HepG2 (cell line): ENCODE data around the gene STYX. TPM values are rescaled to one million over a fixed set of nuclear protein-coding genes. Genes with fewer than 3 reads are reported as not detected.
A peak's percentile ranks its signal among the peaks of the same experiment; 100 is the strongest.

Source experiments
- CREM ChIP-seq, 2 experiments: sonication (generic) in 1 of 2; formaldehyde crosslinking in 1 of 2; IDR thresholded peaks; 2 replicates each; pipeline versions ENCODE4 v1.4.0 to v1.6.1; 2016 to 2020; ENCODE audit warnings: antibody characterized with exemption in 1 of 2, mild to moderate bottlenecking in 1 of 2, missing genetic modification reagents in 1 of 2
- ELF1 ChIP-seq: sonication (generic); formaldehyde crosslinking; IDR thresholded peaks from 2 replicates; pipeline ENCODE4 v1.4.0; 2020; ENCODE audit warnings: missing genetic modification reagents
- ELF3 ChIP-seq: IDR thresholded peaks from 2 replicates; pipeline ENCODE4 v1.6.1; 2016; ENCODE audit warnings: missing genetic modification reagents, missing compliant biosample characterization
- MIER2 ChIP-seq: IDR thresholded peaks from 2 replicates; pipeline ENCODE4 v1.6.1; 2016; ENCODE audit warnings: missing biosample characterization, missing genetic modification reagents
- MTF1 ChIP-seq: sonication (generic); formaldehyde crosslinking; IDR thresholded peaks from 2 replicates; pipeline ENCODE4 v1.5.0; 2020; ENCODE audit warnings: missing genetic modification reagents
- PCBP1 ChIP-seq: fragments of 200-400 bp; formaldehyde crosslinking; IDR thresholded peaks from 2 replicates; pipeline ENCODE4 v1.6.1; 2017; ENCODE audit warnings: mild to moderate bottlenecking, low read depth, low read length, borderline replicate concordance
- PHF21A ChIP-seq: sonication (generic); formaldehyde crosslinking; IDR thresholded peaks from 2 replicates; pipeline ENCODE4 v1.5.0; 2020; ENCODE audit warnings: mild to moderate bottlenecking, missing genetic modification reagents
- RFXANK ChIP-seq: IDR thresholded peaks from 2 replicates; pipeline ENCODE4 v1.6.1; 2016
- SRSF9 ChIP-seq: fragments of 200-400 bp; formaldehyde crosslinking; IDR thresholded peaks from 2 replicates; pipeline ENCODE4 v1.6.1; 2018; ENCODE audit warnings: borderline replicate concordance, mild to moderate bottlenecking, low read depth, low read length; ENCODE audit not compliant: insufficient read depth, poor library complexity, severe bottlenecking
- STAG1 ChIP-seq: sonication (generic); formaldehyde crosslinking; IDR thresholded peaks from 2 replicates; pipeline ENCODE4 v1.4.0; 2020; ENCODE audit warnings: missing genetic modification reagents
- TCF12 ChIP-seq, 2 experiments: fragments of 450-650 bp in 1 of 2; sonication (generic) in 1 of 2; formaldehyde crosslinking in 1 of 2; IDR thresholded peaks; 2 replicates each; pipeline versions ENCODE4 v1.6.1 to v1.8.0; 2017 to 2022; ENCODE audit warnings: antibody characterized with exemption in 1 of 2, mild to moderate bottlenecking in 1 of 2, missing genetic modification reagents in 1 of 2, moderate library complexity in 1 of 2
- TCF7 ChIP-seq: sonication (generic); IDR thresholded peaks from 2 replicates; pipeline ENCODE4 v1.6.1; 2016; ENCODE audit warnings: antibody characterized with exemption, low read depth
- ZFP41 ChIP-seq: sonication (generic); formaldehyde crosslinking; IDR thresholded peaks from 2 replicates; pipeline ENCODE4 v1.4.0; 2020; ENCODE audit warnings: mild to moderate bottlenecking, missing genetic modification reagents, borderline replicate concordance
- ZMYM4 ChIP-seq: sonication (generic); formaldehyde crosslinking; IDR thresholded peaks from 2 replicates; pipeline ENCODE4 v1.8.1; 2023; ENCODE audit warnings: mild to moderate bottlenecking, missing genetic modification reagents
- ZNF460 ChIP-seq: sonication (generic); formaldehyde crosslinking; IDR thresholded peaks from 2 replicates; pipeline ENCODE4 v1.5.1; 2020; ENCODE audit warnings: missing genetic modification reagents, mild to moderate bottlenecking, borderline replicate concordance
- ZNF615 ChIP-seq: sonication (generic); formaldehyde crosslinking; IDR thresholded peaks from 2 replicates; pipeline ENCODE4 v1.5.0; 2020; ENCODE audit warnings: mild to moderate bottlenecking, missing genetic modification reagents, borderline replicate concordance
- ZNF644 ChIP-seq: IDR thresholded peaks from 2 replicates; pipeline ENCODE4 v1.6.1; 2016; ENCODE audit warnings: low read depth
- ZSCAN22 ChIP-seq: sonication (generic); formaldehyde crosslinking; IDR thresholded peaks from 2 replicates; pipeline ENCODE4 v1.4.0; 2020; ENCODE audit warnings: mild to moderate bottlenecking, missing genetic modification reagents
- polyA plus RNA-seq, 8 experiments: library from polyadenylated mRNA; depleted of rRNA in 3 of 8; stranded (reverse) in 7 of 8; unstranded in 1 of 8; fragments of >200 nt; fragmentation: Illumina TruSeq in 4 of 8; extraction: Trizol in 4 of 8; gene quantifications; 2 replicates each; pipeline versions ENCODE4 v1.2.1 to v1.2.3, GENCODE V29; 2011 to 2016; ENCODE audit warnings: low read depth in 4 of 8, missing spikeins in 1 of 8, mixed read lengths in 1 of 8; ENCODE audit not compliant: insufficient read depth in 1 of 8
- total RNA-seq, 5 experiments: library from RNA; depleted of rRNA; stranded (reverse); fragments of >200 nt; fragmentation: Illumina TruSeq; extraction: Trizol; gene quantifications; 2 replicates each; pipeline ENCODE4 v1.2.3, GENCODE V29; 2016; ENCODE audit warnings: low read depth in 1 of 5
- TF ChIP-seq, protein P1 (sequence below): sonication (generic); formaldehyde crosslinking; IDR thresholded peaks from 2 replicates; pipeline ENCODE4 v1.4.0; 2020; ENCODE audit warnings: mild to moderate bottlenecking, missing genetic modification reagents
- TF ChIP-seq, protein P2 (sequence below): sonication (generic); formaldehyde crosslinking; IDR thresholded peaks from 2 replicates; pipeline ENCODE4 v1.8.1; 2023; ENCODE audit warnings: missing genetic modification reagents, inconsistent platforms, borderline replicate concordance
- TF ChIP-seq, protein P3 (sequence below): sonication (generic); formaldehyde crosslinking; IDR thresholded peaks from 2 replicates; pipeline ENCODE4 v1.5.0; 2020; ENCODE audit warnings: mild to moderate bottlenecking, missing genetic modification reagents, borderline replicate concordance
- TF ChIP-seq, protein P4 (sequence below): sonication (generic); formaldehyde crosslinking; IDR thresholded peaks from 2 replicates; pipeline ENCODE4 v1.4.0; 2020; ENCODE audit warnings: mild to moderate bottlenecking, missing genetic modification reagents
- TF ChIP-seq, protein P5 (sequence below): sonication (generic); formaldehyde crosslinking; IDR thresholded peaks from 2 replicates; pipeline ENCODE4 v1.4.0; 2020; ENCODE audit warnings: missing genetic modification reagents

Gene STYX
- total and polyA plus RNA-seq, 2 of the 13 experiments (the other 11 are each of a cell fraction or from before 2014, with no cell fraction given), result 6.6 to 10.9 TPM

DNA sequence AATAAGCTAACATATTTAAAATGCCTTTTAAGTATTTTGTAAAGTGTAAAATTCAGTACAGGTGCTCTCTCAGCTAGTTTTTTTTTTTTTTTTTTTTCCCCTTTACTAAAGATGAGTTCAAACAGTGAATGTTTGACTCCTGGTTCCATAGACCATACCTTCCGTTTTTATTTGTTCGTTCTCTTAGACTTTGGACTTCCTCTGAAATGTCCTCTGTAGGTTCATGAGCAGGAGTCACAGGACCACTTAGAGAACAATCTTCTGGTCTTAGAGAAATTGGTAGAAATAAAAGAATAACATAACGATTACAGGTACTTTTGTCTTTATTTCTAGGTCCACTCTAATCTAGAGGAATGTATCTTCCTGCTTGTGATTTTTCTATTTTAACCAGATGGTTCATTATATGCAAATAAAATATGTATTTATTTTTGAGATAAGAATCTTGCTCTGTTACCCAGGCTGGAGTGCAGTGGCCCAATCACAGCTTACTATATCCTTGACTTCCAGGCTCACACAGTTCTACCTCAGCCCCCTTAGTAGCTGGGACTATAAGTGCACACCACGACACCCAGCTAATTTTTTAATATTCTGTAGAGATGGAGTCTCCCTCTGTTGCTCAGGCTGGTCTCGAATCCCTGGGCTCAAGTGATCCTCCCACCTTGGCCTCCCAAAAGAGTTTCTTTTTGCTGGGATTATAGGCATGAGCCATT lies 25.8 kb downstream of the STYX start (continued):
- TF ChIP-seq, protein P1, sequence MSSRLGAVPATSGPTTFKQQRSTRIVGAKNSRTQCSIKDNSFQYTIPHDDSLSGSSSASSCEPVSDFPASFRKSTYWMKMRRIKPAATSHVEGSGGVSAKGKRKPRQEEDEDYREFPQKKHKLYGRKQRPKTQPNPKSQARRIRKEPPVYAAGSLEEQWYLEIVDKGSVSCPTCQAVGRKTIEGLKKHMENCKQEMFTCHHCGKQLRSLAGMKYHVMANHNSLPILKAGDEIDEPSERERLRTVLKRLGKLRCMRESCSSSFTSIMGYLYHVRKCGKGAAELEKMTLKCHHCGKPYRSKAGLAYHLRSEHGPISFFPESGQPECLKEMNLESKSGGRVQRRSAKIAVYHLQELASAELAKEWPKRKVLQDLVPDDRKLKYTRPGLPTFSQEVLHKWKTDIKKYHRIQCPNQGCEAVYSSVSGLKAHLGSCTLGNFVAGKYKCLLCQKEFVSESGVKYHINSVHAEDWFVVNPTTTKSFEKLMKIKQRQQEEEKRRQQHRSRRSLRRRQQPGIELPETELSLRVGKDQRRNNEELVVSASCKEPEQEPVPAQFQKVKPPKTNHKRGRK (CRISPR knock-in tag), result no peak
- TF ChIP-seq ZNF615 (no peak), ZFP41 (no peak), ZMYM4 (0 out of 2 replicates have a peak, but pooled peaks have one; percentile 37), PCBP1 (no peak), TCF12 (IDR thresholded peaks at IDR 0.05) (no peak), TCF12 (CRISPR knock-in tag; IDR thresholded peaks at IDR 0.05) (no peak), MIER2 (CRISPR knock-in tag) (no peak), TCF7 (no peak; the same call in 1 of the 2 replicates), ELF3 (CRISPR knock-in tag) (peak; percentile 58; the same call in 1 of the 2 replicates), CREM (IDR thresholded peaks at IDR 0.05) (peak; percentile 61), CREM (CRISPR knock-in tag; IDR thresholded peaks at IDR 0.05) (no peak), ZNF644 (CRISPR knock-in tag) (peak; percentile 65), MTF1 (CRISPR knock-in tag) (no peak), ELF1 (no peak), STAG1 (0 out of 2 replicates have a peak, but pooled peaks have one; percentile 10), RFXANK (CRISPR knock-in tag) (no peak), SRSF9 (no peak), PHF21A (peak; percentile 78), ZSCAN22 (CRISPR knock-in tag) (no peak), ZNF460 (no peak)
- TF ChIP-seq, protein P2, sequence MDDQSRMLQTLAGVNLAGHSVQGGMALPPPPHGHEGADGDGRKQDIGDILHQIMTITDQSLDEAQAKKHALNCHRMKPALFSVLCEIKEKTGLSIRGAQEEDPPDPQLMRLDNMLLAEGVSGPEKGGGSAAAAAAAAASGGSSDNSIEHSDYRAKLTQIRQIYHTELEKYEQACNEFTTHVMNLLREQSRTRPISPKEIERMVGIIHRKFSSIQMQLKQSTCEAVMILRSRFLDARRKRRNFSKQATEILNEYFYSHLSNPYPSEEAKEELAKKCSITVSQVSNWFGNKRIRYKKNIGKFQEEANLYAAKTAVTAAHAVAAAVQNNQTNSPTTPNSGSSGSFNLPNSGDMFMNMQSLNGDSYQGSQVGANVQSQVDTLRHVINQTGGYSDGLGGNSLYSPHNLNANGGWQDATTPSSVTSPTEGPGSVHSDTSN (CRISPR knock-in tag), result no peak
- TF ChIP-seq, protein P3, sequence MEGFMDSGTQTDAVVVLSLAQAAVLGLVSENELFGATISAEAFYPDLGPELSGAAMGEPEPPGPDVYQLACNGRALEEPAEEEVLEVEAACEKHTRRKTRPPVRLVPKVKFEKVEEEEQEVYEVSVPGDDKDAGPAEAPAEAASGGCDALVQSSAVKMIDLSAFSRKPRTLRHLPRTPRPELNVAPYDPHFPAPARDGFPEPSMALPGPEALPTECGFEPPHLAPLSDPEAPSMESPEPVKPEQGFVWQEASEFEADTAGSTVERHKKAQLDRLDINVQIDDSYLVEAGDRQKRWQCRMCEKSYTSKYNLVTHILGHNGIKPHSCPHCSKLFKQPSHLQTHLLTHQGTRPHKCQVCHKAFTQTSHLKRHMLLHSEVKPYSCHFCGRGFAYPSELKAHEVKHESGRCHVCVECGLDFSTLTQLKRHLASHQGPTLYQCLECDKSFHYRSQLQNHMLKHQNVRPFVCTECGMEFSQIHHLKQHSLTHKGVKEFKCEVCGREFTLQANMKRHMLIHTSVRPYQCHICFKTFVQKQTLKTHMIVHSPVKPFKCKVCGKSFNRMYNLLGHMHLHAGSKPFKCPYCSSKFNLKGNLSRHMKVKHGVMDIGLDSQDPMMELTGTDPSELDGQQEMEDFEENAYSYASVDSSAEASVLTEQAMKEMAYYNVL (CRISPR knock-in tag), result 0 out of 2 replicates have a peak, but pooled peaks have one; percentile 19
- TF ChIP-seq, protein P4, sequence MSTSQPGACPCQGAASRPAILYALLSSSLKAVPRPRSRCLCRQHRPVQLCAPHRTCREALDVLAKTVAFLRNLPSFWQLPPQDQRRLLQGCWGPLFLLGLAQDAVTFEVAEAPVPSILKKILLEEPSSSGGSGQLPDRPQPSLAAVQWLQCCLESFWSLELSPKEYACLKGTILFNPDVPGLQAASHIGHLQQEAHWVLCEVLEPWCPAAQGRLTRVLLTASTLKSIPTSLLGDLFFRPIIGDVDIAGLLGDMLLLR (CRISPR knock-in tag), result no peak
- TF ChIP-seq, protein P5, sequence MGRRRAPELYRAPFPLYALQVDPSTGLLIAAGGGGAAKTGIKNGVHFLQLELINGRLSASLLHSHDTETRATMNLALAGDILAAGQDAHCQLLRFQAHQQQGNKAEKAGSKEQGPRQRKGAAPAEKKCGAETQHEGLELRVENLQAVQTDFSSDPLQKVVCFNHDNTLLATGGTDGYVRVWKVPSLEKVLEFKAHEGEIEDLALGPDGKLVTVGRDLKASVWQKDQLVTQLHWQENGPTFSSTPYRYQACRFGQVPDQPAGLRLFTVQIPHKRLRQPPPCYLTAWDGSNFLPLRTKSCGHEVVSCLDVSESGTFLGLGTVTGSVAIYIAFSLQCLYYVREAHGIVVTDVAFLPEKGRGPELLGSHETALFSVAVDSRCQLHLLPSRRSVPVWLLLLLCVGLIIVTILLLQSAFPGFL, result no peak
